ENCODE data around the gene NDUFAF8.

The NDUFAF8 gene

GRCh38 chr17:81190591-81190990, 48.5 kb upstream of the NDUFAF8 start:
- no peaks in the 10 kb centered on the region for H3K4me1 ChIP-seq (ENCODE audit: control insufficient read depth, insufficient read depth, low read length)
- ChIA-PET CTCF (interaction anchor here (1.6 to 2.0 kb wide), 2 partner anchors 10 to 48 kb away, joined by 10 to 12 read pairs; no protein-coding TSS in a partner anchor), POLR2A (interaction anchor here (0.5 to 1.5 kb wide), 3 partner anchors 12 to 198 kb away, joined by 3 to 4 read pairs (median 3); partner anchors contain the start of genes NDUFAF8 and TEPSIN)
- no peaks in the 10 kb centered on the region for H3K9me3 ChIP-seq (ENCODE audit: control insufficient read depth, insufficient read depth, low read depth, low read length)
- peaks cover 0 to 65% of the 10 kb centered on the region in 2 experiments; a peak in 1 of 3 replicates for H3K36me3 ChIP-seq (ENCODE audit: control insufficient read depth in 2 of 2, insufficient read depth in 1 of 2, low read length in 2 of 2)
- H3K27ac ChIP-seq (ENCODE audit: extremely low read depth, low read depth, low read length) = no peak overlapping the region
- no peak overlapping the region for H3K4me3 ChIP-seq (ENCODE audit: low read depth, low read length)
- TF ChIP-seq EGR2 (tag by site-specific recombination; IDR thresholded peaks at IDR 0.05; ENCODE audit: low read depth) (peak; percentile 75), ZNF292 (tag by site-specific recombination; IDR thresholded peaks at IDR 0.05; ENCODE audit: borderline replicate concordance, low read depth) (no peak), ZNF280D (tag by site-specific recombination; IDR thresholded peaks at IDR 0.05) (no peak), ZFHX2 (tag by site-specific recombination; conservative IDR thresholded peaks at IDR 0.05) (peak; percentile 73)

DNA sequence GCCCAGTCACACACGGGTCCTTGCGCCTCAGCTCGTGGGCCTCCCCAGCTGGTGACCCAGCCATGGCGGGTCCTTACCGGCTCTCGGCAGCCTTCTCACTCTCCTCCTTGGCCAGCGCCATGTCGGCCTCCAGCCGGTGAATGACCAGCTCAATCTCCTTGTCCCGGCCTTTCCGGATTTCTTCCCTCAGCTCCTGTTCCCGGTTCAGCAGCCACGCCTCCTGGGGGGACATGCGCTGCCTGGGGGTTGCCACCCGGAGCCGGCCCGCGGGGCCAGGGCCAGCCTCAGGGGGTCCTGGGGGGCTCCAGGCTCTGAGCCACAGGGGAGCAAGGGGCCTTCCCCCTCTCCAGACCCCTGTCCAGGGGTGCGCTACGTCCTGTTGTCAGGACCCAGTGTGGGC, 48.0 kb upstream of the NDUFAF8 start:
- H3K4me3 ChIP-seq (ENCODE audit: low read depth, low read length) = no peak overlapping the region
- H3K4me1 ChIP-seq (ENCODE audit: control insufficient read depth, insufficient read depth, low read length) = no peaks in the 10 kb centered on the region
- ChIA-PET CTCF (interaction anchor here (1.6 to 2.0 kb wide), 2 partner anchors 10 to 49 kb away, joined by 10 to 12 read pairs; no protein-coding TSS in a partner anchor), POLR2A (interaction anchor here (0.5 to 1.5 kb wide), 2 partner anchors 11 to 197 kb away, joined by 3 to 4 read pairs; no protein-coding TSS in a partner anchor)
- 0 out of 2 replicates have a peak, but pooled peaks have one; percentile 2 for TF ChIP-seq GLIS2 (tag by site-specific recombination; IDR thresholded peaks at IDR 0.05)
- no peak for TF ChIP-seq GFI1B (tag by site-specific recombination; IDR thresholded peaks at IDR 0.05)
- H3K9me3 ChIP-seq (ENCODE audit: control insufficient read depth, insufficient read depth, low read depth, low read length) = no peaks in the 10 kb centered on the region
- H3K36me3 ChIP-seq (ENCODE audit: control insufficient read depth in 2 of 2, insufficient read depth in 1 of 2, low read length in 2 of 2) = peaks cover 0 to 70% of the 10 kb centered on the region in 2 experiments; a peak in 1 of 3 replicates
- H3K27ac ChIP-seq (ENCODE audit: extremely low read depth, low read depth, low read length) = no peak overlapping the region

DNA sequence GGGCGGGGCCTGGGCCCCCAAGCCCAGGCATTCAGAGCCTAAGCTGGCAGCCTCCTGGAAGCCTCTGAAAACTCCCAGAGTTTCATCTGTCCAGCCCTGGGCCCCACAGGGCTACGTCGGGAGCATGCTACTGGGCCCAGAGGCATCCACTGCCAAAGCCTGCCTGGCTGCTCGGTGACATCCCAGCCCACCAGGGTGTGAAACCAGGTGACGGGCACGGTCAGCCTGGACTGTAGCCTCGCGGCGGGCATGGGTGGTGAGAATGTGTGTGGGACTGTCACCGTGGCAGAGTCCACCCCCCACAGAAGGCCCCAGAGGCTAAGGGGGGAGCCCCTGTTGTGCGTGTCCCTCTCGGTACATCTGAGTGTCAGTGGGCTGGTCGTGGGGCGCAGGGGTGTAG, 47.5 kb upstream of the NDUFAF8 start:
- H3K36me3 ChIP-seq (ENCODE audit: control insufficient read depth in 2 of 2, insufficient read depth in 1 of 2, low read length in 2 of 2) = peaks cover 0 to 75% of the 10 kb centered on the region in 2 experiments; a peak in 1 of 3 replicates
- ChIA-PET POLR2A (interaction anchor here (1.5 kb wide), 1 partner anchor 11 kb away, joined by 3 read pairs; no protein-coding TSS in a partner anchor), CTCF (interaction anchor here (2.0 kb wide), 1 partner anchor 49 kb away, joined by 10 read pairs; no protein-coding TSS in a partner anchor)
- H3K4me1 ChIP-seq (ENCODE audit: control insufficient read depth, insufficient read depth, low read length) = no peaks in the 10 kb centered on the region
- no peaks in the 10 kb centered on the region for H3K9me3 ChIP-seq (ENCODE audit: control insufficient read depth, insufficient read depth, low read depth, low read length)
- no peak overlapping the region for H3K4me3 ChIP-seq (ENCODE audit: low read depth, low read length)
- no peak overlapping the region for H3K27ac ChIP-seq (ENCODE audit: extremely low read depth, low read depth, low read length)
- TF ChIP-seq ZNF174 (tag by site-specific recombination; IDR thresholded peaks at IDR 0.05) = no peak
- no peak for TF ChIP-seq ZNF707 (tag by site-specific recombination; IDR thresholded peaks at IDR 0.05)
- TF ChIP-seq ZNF518A (tag by site-specific recombination; conservative IDR thresholded peaks at IDR 0.05; ENCODE audit: low read depth) = no peak
- TF ChIP-seq ZNF239 (tag by site-specific recombination; IDR thresholded peaks at IDR 0.05) = no peak
- TF ChIP-seq TRIM28 (IDR thresholded peaks at IDR 0.05; ENCODE audit: borderline replicate concordance, low read length) = no peak
- no peak for TF ChIP-seq ELK4 (IDR thresholded peaks at IDR 0.05; ENCODE audit: borderline replicate concordance, low read depth, low read length)
- no peak for TF ChIP-seq MYNN (tag by site-specific recombination; IDR thresholded peaks at IDR 0.05; ENCODE audit: borderline replicate concordance)
- no peak for TF ChIP-seq ZNF555 (tag by site-specific recombination; conservative IDR thresholded peaks at IDR 0.05)
- no peak for TF ChIP-seq ZNF184 (tag by site-specific recombination; IDR thresholded peaks at IDR 0.05)
- TF ChIP-seq ZNF529 (tag by site-specific recombination; IDR thresholded peaks at IDR 0.05; ENCODE audit: insufficient replicate concordance) = no peak
- TF ChIP-seq, protein P1, sequence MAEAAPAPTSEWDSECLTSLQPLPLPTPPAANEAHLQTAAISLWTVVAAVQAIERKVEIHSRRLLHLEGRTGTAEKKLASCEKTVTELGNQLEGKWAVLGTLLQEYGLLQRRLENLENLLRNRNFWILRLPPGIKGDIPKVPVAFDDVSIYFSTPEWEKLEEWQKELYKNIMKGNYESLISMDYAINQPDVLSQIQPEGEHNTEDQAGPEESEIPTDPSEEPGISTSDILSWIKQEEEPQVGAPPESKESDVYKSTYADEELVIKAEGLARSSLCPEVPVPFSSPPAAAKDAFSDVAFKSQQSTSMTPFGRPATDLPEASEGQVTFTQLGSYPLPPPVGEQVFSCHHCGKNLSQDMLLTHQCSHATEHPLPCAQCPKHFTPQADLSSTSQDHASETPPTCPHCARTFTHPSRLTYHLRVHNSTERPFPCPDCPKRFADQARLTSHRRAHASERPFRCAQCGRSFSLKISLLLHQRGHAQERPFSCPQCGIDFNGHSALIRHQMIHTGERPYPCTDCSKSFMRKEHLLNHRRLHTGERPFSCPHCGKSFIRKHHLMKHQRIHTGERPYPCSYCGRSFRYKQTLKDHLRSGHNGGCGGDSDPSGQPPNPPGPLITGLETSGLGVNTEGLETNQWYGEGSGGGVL (tag by site-specific recombination; IDR thresholded peaks at IDR 0.05) = no peak
- no peak for TF ChIP-seq OVOL3 (tag by site-specific recombination; IDR thresholded peaks at IDR 0.05)
- no peak for TF ChIP-seq ZNF549 (tag by site-specific recombination; IDR thresholded peaks at IDR 0.05)
- no peak for TF ChIP-seq ZNF404 (tag by site-specific recombination; IDR thresholded peaks at IDR 0.05)

All from HEK293 (cell line).